GM21723 (cell line): ENCODE data around the gene BPIFB1.

ENCODE experiments used
- ATAC-seq: cut with Tn5 transposase; IDR thresholded peaks from one replicate; pipeline ENCODE4 v1.9.1; 2021; ENCODE audit warnings: mild to moderate bottlenecking, moderate library complexity; ENCODE audit not compliant: unreplicated experiment

The BPIFB1 gene

DNA sequence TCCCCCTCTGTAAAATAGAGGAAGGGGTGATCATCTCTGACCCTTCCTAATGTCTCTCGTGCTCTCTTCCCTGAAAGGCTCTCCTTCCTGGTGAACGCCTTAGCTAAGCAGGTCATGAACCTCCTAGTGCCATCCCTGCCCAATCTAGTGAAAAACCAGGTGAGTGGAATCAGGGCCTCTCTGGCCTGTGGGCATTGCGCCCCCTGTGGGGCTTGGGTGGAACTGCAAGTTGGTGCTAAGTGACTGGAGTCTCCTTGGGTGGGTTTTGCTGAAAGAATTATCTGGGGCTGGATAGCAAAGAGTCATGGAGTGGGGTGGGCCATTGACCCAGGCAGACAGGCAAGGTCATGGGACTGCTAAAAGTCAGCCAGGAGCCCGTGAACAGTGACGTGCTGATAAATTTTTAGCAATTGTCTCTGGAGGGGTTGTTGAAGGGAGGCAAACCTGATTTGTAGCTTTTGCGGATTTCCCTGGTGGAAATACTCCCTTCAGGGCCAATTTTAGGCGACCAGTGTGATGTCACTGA, 8.9 kb downstream of the BPIFB1 start:
- ATAC-seq = no peak

DNA sequence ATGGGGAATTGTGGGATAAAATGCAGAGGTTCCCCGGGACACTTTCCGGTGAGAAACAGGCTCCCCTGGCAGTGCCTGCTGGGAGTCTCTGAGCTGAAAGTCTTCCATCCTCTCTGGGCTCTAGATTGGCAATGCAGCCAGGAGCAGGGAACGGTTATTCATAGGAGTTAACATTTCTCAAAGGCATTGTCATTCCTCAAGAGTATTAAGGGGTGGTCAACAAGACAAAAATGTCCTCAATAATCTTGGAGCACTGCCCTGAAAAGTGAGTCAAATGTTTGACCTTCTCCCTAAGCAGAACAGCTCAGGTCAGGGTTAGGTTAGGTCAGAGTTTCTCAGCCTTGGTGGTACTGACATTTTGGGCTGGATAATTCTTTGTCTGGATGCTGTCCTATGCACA, 13.2 kb downstream of the BPIFB1 start:
- no peak for ATAC-seq

DNA sequence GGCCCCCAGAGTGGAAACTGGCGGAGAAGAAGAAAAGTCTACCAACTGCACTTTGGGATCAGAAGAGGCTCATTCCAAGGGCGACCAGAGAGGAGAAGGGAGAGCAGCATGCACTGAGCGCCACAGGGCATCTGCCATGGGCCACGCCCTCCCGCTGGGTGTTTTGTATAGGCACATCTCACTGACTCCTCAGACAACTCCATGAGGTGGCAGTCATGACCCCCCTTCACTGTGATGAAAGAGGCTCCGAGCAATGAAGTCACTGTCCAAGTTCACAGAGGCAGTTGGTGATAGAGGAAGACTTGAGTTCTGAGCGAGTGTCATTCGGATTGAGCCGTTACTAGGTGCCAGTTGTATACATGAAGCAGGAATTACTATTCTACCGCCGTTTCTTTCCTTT, 15.4 kb downstream of the BPIFB1 start:
- ATAC-seq = no peak

DNA sequence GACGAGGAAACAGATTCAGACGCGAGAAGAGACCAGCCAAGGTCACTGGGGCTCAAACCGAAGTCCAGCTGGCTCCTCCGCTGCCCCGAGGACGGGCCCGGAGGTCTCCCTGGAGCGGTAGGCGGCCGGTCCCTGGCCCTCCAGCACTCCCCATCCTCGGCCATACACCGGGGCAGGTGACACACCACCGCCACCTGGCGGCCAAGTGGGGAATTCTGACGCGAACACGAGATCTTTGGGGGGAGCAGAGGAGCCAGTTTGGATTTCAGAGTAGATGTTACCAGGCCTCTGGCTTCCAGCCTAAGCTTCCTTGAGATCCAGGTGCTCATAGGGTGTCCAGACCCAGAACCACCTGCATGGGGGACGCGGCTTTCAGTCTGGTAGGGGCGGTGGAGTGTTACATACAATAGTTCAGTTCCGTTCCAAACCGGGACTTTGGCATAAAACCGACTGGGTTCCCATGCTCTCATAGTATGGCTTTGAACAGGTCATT, 16.1 kb downstream of the BPIFB1 start:
- ATAC-seq = no peak

DNA sequence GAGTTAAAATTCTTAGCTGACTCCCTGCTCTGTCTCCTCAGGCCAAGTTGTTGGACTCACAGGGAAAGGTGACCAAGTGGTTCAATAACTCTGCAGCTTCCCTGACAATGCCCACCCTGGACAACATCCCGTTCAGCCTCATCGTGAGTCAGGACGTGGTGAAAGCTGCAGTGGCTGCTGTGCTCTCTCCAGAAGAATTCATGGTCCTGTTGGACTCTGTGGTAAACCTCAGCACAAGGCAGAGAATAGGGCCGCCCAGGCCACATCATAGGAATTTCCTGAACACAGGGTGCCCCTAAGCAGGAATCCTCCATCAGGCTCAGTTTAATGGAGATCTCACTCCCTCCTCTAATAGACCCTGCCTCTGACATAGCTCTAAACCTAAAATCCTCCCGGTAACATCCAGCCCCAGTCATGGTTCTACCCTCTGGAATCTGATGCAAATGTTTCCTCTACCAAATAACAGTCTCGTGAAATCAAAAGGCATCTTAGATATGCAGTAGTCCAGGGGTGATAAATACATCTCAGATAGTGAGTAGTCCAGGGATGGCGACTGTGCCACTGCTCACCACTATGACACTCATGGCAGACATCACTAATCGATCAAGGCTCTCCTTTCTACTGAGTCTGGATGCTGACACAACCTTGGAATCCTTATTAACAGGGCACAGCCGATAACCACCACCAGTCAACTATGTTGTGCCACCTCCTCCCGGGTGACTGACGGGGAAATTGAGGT, 18.3 kb downstream of the BPIFB1 start:
- ATAC-seq = no peak

DNA sequence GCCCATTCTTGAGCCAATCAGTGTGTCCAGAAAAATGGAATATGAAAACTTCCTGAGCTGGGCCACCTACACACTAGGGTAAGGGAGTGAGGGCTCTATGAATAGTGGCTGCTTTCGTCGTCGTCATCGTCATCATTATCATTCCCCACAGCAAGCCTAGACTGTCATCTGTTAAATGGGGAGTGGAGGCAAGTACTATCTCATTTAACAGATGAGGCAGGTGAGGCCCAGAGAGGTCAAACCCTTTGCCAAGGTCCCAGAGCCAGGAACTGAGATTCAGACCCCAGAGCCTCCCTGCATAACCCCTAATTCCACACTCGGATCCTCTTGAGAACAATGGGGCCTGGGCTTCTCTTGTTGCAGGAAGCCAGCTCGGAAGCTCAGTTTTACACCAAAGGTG, 20.6 kb downstream of the BPIFB1 start:
- no peak for ATAC-seq

DNA sequence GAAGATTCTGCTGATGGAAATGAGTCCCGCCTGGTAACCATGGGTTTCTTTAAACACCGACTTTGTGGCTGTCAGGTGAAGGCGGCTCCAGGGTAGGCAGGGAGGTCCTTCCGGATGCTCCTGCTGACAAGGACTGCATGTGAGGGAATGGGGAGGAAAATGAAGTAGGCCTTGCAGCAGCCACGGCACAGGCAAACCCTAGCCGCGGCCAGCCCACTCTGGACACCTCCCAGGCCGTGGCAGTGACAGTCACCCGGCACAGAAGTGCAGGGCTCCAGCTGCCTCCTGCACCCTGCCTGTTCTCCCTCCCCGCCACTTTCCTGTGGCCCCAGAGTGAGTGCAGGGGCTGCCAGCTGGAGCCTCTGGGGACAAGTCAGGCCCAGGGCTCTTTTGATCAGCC, 21.0 kb downstream of the BPIFB1 start:
- no peak for ATAC-seq

DNA sequence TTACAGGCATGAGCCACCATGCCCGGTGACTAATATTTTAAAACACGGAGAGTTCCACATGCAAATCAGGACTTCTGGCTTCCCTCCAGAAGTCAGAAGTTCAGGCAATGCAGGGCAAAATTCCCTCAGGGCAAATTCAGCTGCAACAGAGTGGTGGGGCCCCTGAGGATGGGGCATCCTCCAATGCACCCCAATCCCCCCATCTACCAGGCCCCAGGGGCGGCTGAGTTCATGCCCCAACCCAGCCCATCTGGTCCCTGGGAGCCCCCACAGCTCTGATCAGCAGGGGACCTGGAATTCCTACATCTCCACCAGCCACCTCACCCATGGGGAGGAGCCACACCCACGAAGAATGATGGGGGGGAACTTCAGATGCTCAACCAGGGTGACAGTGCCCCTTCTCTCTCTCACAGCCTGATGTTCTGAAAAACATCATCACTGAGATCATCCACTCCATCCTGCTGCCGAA, 22.6 kb downstream of the BPIFB1 start:
- ATAC-seq = no peak

DNA sequence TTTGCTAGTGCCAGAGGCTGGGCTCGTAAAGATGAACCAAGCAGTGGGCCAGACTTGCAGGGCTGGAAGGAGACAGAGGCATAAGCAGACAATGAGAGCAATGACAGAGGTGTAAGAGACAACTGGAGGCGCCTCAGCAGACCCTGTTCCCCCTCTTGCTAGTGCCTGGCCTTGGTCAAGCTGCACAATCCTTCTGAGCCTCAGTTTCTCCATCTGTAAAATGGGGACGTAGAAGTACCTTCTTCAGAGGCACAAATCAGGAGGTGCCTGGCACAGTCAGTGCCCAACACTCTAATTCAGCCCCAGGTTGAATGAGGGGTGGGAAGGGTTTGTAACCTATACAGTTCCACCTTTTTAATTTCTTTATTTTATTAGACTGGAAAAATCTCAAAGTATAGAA, 23.2 kb downstream of the BPIFB1 start:
- ATAC-seq = no peak

DNA sequence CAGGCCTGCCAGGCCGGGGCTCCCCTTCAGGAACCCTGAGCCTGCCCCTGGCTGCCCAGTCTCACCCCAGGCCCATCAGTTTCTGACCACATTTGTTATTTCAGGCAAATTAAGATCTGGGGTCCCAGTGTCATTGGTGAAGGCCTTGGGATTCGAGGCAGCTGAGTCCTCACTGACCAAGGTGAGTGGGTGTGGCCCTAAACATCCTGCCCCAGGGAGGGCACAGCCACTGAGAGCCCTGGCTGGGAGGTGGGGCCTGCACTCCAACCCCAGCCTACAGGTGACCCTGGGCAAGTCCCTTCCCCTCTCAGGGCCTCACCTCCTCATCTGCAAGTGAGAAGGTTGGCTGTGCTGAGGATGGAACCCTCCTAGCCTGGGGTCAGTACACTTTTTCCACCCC, 23.8 kb downstream of the BPIFB1 start:
- no peak for ATAC-seq

DNA sequence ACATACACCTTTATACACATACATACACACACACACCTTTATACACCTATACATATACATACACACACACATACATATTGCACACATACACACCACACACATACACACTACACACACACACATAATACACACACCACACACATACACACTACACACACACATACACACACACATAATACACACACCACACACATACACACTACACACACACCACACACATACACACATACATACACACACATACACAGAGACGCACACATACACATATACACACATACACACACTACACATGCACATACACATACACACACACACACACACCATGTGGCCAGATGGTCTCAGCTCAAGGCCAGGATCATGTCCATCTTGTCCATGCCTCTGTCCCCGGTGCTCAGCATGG, 25.7 kb downstream of the BPIFB1 start:
- no peak for ATAC-seq

DNA sequence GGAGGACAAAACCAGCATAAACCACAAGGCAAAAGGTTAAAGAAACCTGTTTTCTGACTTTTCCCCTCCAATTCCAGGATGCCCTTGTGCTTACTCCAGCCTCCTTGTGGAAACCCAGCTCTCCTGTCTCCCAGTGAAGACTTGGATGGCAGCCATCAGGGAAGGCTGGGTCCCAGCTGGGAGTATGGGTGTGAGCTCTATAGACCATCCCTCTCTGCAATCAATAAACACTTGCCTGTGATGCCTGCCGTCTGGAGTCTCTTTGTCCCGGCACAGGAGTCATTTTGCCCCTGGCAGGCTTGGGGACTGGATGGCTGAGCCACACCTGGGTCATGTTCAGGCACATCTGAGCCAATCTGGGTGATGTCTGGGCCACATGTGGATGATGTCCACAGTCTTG, 26.6 kb downstream of the BPIFB1 start:
- no peak for ATAC-seq

DNA sequence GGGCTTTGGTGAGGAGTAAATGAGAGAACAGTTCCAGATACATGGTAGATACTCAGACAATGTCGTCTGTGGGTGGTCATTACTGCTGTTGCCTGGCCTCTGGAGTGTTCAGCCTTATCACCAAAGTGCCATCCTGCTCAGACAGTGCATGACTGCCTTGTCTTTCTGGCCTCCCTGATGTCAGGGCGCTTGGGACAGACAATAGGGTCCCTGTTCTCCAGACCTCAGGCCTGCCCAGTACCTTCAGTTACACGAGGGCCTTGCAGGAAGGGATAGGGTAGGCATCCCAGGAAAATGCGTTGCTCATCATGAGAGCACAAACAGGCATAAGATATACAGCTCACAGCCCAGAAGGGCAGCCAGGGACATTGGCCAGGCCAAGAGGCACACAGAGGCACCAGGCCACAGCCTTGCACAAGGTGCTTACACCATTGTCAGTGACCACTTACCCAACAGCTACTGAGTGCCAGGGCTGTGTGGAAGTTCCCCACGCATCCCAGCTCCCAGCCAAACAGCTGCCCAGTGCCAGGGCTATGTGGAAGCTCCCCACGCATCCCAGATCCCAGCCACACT, 27.4 kb downstream of the BPIFB1 start:
- no peak for ATAC-seq

DNA sequence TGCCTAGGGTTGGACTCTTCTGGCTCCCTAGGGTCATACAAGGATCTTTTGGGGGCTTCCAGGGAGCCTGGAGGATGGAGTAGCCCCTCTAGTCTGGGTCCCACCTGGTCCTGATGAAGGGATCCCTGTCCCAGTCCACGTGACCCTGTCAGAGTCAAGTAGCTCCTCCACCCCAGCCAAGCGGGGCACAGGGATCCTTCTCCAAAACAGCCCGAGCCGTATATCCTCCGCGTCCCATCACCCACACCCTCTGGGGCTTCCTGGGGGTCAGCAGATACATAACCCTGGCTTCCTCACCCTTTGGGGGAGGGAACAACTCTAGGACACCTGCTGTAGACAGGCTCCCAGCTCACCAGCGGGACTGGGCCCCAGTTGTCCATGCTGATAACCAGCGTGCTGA, 28.0 kb downstream of the BPIFB1 start:
- no peak for ATAC-seq

DNA sequence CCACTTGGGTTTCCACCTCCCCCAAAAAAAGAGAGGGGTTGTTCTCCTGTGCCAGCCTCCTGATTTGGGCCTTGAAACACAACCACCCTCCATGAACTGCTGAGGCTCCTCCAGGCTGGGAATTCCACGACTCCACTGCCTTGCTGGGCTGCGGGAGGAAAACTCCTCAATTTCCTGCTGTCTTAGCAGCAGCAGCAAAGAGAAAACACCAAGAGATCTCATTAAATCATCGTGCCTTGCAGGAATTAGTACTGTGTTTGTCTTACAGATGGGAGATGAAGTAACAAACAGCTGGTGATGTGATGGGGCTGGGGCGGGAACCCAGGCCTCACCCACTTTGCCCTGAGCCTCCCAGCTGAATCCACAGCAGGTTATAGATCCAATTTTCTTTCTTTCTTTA, 29.0 kb downstream of the BPIFB1 start:
- ATAC-seq = no peak

DNA sequence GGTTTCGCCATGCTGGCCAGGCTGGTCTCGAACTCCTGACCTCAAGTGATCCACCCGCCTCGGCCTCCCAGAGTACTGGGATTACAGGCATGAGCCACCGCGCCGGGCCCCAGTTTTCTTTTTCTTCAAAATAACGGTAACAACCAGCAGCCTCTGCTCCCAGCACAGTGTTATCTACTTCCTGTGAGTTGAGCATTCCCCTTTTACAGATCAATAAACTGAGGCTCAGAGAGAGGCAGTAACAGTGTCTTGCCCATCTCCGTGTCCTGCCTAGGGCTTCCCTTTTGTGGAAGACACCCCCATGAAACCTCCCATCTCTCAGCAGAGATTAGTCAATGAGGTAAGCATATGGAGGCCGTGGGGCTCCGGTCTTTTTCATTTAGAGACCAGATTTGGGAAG, 29.6 kb downstream of the BPIFB1 start:
- no peak for ATAC-seq

DNA sequence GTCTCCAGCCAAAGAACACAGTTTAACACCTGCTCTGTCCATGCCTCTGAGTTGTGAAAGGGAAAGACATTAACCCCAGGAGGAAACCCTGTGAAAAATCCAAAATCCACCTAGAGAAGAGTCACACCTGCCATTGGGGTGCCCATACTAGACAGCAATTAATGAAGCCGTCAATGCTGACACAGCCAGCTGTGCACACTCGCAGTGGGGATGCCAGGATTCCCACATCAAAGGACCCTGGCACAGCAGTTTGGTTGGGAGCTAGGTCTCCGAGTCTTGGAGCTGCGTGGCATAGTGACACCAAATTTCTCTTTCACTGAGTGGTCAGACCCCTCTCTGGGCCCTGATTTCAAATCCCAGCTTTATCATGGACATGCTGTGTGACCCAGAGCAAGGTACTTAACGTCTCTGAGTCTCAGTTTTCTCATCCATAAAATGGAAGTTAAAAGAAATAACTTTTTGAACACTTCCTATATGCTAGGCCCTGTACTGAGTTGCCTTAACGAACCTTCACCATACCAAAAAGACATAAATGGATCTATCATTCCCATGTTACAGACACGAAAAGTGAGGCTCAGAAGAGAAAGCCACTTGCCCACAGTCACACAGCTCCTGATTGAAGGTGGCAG, 30.8 kb downstream of the BPIFB1 start:
- no peak for ATAC-seq

DNA sequence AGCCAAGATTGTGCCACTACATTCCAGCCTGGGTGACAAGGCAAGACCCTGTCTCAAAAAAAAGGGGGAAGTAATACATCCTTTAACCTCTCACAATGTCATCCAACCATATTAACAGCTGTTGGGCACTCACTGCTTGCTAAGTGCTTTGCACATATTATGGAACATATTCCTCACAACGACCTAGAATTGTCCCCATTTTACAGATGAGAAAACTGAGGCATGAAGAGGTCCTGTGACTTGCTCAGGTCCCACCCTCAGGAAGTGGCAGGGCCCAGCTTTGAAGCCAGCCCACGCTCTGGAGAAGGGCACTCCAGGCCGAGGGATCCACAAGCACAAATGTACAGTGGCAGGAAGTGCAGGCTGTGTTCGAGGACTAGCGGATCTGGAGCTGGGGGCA, 33.3 kb downstream of the BPIFB1 start:
- no peak for ATAC-seq

DNA sequence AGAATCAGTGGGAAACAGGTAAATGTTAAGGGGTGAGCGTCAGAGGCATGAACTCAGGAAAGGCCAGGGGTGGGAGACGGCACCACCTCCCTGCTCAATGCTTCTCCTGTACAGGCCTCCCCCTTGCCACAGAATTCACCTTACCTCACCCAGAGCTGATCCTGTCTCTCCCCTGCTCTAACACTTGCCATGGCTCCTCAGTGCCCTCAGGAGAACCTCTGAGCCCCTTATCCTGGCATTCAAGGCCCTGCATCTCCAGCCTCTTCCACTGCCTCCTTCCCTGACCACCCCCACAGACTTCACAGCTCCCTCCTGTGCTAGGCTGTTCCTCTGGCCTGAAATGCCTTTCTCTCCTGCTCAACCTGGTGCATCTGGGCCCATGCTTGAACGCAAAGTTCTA, 33.9 kb downstream of the BPIFB1 start:
- ATAC-seq = no peak

DNA sequence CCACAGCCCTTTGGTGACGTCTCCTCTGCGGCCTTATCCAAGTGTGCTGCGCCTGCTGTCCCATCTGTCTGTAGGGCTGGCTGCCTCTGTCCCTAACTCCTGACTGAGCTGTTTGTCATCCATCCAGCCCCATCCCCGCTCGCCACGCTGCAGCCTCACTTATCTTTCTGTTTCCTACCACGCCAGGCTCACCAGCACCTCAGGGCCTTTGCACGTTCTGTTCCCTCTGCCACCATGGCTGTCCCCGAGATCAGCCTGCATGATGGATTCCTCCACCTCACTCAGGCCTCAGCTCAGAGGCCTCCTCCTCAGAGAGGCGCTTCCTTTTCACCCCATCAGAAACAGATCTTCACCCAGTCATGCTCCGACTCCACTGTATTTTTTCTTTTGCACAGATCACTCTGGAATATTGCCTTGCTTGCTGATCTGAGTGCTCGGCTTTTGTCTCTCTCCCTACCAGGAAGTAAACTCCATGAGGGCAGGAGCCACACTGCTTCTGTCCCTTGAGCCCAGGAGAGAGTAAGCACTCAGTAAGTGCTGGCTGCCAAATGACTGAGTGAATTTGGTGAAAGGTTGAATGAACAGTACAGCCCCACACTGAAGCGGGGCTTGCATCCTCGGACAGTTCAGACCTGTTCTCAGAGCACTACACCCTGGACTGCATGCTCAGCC, 34.5 kb downstream of the BPIFB1 start:
- no peak for ATAC-seq

DNA sequence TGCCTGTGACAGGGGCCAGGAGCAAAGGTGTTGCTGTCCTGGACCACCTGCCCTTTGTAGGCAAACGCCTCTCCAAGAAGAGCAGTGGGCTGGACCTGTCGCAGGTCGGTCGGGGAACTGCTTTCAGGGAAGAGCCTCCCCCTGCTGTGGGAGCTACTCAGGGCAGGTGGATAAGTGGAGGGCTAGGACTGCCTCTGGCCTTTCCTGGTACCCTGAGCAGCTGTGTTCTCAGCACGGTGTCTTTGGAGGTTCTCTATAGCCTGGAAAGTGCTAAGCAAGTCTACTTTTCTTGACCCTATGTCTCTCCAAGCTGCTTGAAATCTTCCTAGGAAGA, 35.0 kb downstream of the BPIFB1 start:
- ATAC-seq = no peak

DNA sequence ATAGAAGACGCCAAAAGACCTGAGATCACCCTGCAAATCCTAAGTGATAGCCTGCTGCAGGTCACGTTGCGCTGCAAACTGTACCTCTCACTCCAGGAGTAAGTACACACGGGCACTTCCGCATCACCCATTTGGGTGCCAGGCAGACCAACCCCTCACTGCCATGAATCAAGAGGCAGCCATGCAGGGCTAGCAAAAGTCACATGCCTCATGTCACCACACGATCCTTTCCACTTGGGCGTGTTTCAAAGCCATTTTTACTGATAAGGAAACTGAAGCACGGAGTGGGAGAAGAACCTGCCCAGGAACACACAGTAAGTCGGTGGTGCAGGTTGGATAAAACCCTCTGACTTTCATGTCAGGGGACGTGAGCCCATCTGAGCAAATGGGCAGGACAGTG, 37.0 kb downstream of the BPIFB1 start:
- no peak for ATAC-seq
